Measurements from ENCODE around the gene IRS1. TPM values are rescaled to one million over a fixed set of nuclear protein-coding genes. Genes with fewer than 3 reads are reported as not detected.

The IRS1 gene
- total RNA-seq, 1 experiment from 2014 or later = 15.0 TPM

DNA sequence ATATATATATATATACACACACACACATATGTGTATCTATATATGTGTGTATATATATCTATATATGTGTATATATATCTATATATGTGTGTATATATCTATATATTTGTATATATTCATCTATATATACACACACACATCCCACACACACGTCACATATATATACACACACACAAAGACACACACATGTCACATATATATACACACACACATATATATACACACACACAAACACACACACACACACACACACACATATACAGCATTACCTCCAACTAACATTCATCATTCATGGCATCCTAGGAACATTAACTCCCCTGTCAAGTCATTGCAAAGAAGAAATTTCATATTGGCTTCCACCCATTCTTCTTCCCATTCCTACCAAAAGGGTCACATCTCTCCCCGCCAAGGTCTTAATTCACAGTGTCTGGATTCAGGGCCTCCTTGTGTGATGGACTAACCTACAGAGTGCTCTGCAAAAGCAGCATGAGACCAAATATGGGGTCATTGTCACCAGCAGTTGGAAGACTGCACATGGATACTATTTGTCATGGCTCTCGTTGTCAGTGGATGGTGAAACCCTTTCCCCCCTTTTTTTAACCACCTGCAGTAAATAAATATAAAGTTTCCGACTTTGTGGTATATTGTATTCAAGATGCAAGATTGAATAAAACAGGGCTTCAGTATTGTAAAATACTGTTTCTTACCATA lies 67.0 kb downstream of the IRS1 start:
- no peak overlapping the region for H3K9ac ChIP-seq (ENCODE audit: extremely low read depth, insufficient read length, low read length)
- H4K91ac ChIP-seq (ENCODE audit: insufficient read length, low read depth, low read length) = no peak overlapping the region
- Mint-ChIP-seq H3K27ac (no peak overlapping the region), H3K4me3 (no peak overlapping the region), H3K4me1 (peaks cover 6 to 7% of the 10 kb centered on the region in 2 experiments; a peak in 2 of 4 replicates), H3K9me3 (no peaks in the 10 kb centered on the region), H3K27me3 (ENCODE audit: low read depth) (no peaks in the 10 kb centered on the region), H3K36me3 (ENCODE audit: insufficient read depth in 1 of 3, low read depth in 3 of 3) (peaks cover 0 to 5% (median 5%) of the 10 kb centered on the region in 3 experiments; a peak in 4 of 7 replicates)
- TF ChIP-seq, protein P1, sequence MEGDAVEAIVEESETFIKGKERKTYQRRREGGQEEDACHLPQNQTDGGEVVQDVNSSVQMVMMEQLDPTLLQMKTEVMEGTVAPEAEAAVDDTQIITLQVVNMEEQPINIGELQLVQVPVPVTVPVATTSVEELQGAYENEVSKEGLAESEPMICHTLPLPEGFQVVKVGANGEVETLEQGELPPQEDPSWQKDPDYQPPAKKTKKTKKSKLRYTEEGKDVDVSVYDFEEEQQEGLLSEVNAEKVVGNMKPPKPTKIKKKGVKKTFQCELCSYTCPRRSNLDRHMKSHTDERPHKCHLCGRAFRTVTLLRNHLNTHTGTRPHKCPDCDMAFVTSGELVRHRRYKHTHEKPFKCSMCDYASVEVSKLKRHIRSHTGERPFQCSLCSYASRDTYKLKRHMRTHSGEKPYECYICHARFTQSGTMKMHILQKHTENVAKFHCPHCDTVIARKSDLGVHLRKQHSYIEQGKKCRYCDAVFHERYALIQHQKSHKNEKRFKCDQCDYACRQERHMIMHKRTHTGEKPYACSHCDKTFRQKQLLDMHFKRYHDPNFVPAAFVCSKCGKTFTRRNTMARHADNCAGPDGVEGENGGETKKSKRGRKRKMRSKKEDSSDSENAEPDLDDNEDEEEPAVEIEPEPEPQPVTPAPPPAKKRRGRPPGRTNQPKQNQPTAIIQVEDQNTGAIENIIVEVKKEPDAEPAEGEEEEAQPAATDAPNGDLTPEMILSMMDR (conservative IDR thresholded peaks at IDR 0.05) = no peak
- H2BK15ac ChIP-seq (ENCODE audit: low read depth, low read length) = no peak overlapping the region
- no peak for DNase-seq
- no peak overlapping the region for H3T11ph ChIP-seq (ENCODE audit: low read length)
- no peak overlapping the region for H3K23ac ChIP-seq (ENCODE audit: insufficient read length, low read depth, low read length)
- no peak overlapping the region for H3K27ac ChIP-seq (ENCODE audit: insufficient read length, low read depth, low read length)
- H3K79me2 ChIP-seq (ENCODE audit: insufficient read depth, low read length) = no peaks in the 10 kb centered on the region
- H3K23me2 ChIP-seq (ENCODE audit: insufficient read length, low read depth, low read length, poor library complexity, severe bottlenecking) = no peaks in the 10 kb centered on the region
- no peak overlapping the region for H2AFZ ChIP-seq (ENCODE audit: low read length)
- H3K79me1 ChIP-seq (ENCODE audit: insufficient read depth, low read depth, low read length, poor library complexity, severe bottlenecking) = no peaks in the 10 kb centered on the region
- H2BK120ac ChIP-seq (ENCODE audit: low read depth, low read length, poor library complexity, severe bottlenecking) = no peak overlapping the region
- no peak overlapping the region for H3K4me2 ChIP-seq (ENCODE audit: insufficient read depth, insufficient read length, low read length)
- no peaks in the 10 kb centered on the region for H3K4me1 ChIP-seq (ENCODE audit: insufficient read depth, low read length)
- no peak overlapping the region for H4K5ac ChIP-seq (ENCODE audit: insufficient read length, low read depth, low read length)
- H3K56ac ChIP-seq (ENCODE audit: insufficient read length, low read depth, low read length) = no peak overlapping the region
- H2BK12ac ChIP-seq (ENCODE audit: insufficient read length, low read depth, low read length) = no peak overlapping the region
- H3K18ac ChIP-seq (ENCODE audit: insufficient read length, low read depth, low read length) = no peak overlapping the region
- H4K8ac ChIP-seq (replicated peaks; ENCODE audit: insufficient read length, low read depth, low read length) = no peak overlapping the region
- no peak overlapping the region for H2BK5ac ChIP-seq (ENCODE audit: insufficient read length, low read length)
- H3K9me3 ChIP-seq (ENCODE audit: control insufficient read depth, low read depth, low read length) = no peaks in the 10 kb centered on the region
- H2BK20ac ChIP-seq (ENCODE audit: low read depth, low read length, poor library complexity, severe bottlenecking) = no peak overlapping the region
- H4K20me1 ChIP-seq (ENCODE audit: control insufficient read depth, insufficient read depth, insufficient read length) = no peaks in the 10 kb centered on the region
- H3K14ac ChIP-seq (ENCODE audit: insufficient read depth, low read length) = no peak overlapping the region
- no peak overlapping the region for H2AK5ac ChIP-seq (ENCODE audit: insufficient read length, low read length)
- no CpG with 5 or more reads among the region's 4 CpGs for WGBS (ENCODE audit: extremely low coverage, insufficient read length, low lambda C conversion rate)
- H3K4ac ChIP-seq (ENCODE audit: low read depth, low read length) = no peak overlapping the region
- H3K27me3 ChIP-seq (ENCODE audit: insufficient read depth, low read length) = no peaks in the 10 kb centered on the region

All from H9 (cell line).